K562 (cell line): ENCODE data around the gene THEMIS. TPM values are rescaled to one million over a fixed set of nuclear protein-coding genes. Genes with fewer than 3 reads are reported as not detected.

ENCODE experiments used
- ATAC-seq: fragments of 200-7000 bp; cut with Tn5 transposase; 3 replicates; pipeline ENCODE4 v1.9.1; 2020; ENCODE audit warnings: moderate library complexity
- BruUV-seq: library from RNA; stranded (reverse); fragments of 400-500 nt; replicated peaks from 2 replicates; lab custom pipeline; 2021; lab: Mats Ljungman, UMichigan
- CTCF ChIA-PET: fragments of 300-600 bp; formaldehyde crosslinking; extraction: SDS; loops from one replicate; lab custom pipeline; 2021; ENCODE audit warnings: low intra/inter-chr PET ratio; lab: Yijun Ruan, JAX
- POLR2A ChIA-PET: fragments of 300-600, 350-650 bp; sonication (Branson Sonifier 250); formaldehyde crosslinking; extraction: SDS; loops from one replicate; lab custom pipeline; 2021; ENCODE audit warnings: antibody characterized with exemption, inconsistent platforms; lab: Yijun Ruan, JAX
- DNase-seq, 4 experiments: peaks; one replicate each; pipeline versions ENCODE4 v3.0.0 to v3.0.0-alpha.2; 2011 to 2018; ENCODE audit warnings: low spot score in 3 of 4, mixed read lengths in 3 of 4; ENCODE audit errors: extremely low read depth in 1 of 4
- FAIRE-seq: peaks from 2 replicates; lab custom pipeline; 2011; peaks lifted over from hg19 to GRCh38; lab: Jason Lieb, UNC
- H2AFZ ChIP-seq: 2 replicates; pipeline ENCODE4 v1.6.0; 2011; ENCODE audit warnings: low read depth, low read length, control low read depth, inconsistent platforms
- H3K27ac ChIP-seq: fragments of 200-600 bp; 3 replicates; pipeline ENCODE4 v1.8.0; 2011; ENCODE audit warnings: low read depth, mild to moderate bottlenecking, control low read depth, inconsistent platforms, low read length, moderate library complexity, mixed read lengths; ENCODE audit errors: extremely low read depth
- H3K27me3 ChIP-seq, 2 experiments: fragments of 300-600 bp in 1 of 2; 2 replicates in 1 of 2; 3 replicates in 1 of 2; pipeline versions ENCODE4 v1.6.0 to v1.8.0; 2011; ENCODE audit warnings: inconsistent platforms in 2 of 2, low read length in 2 of 2, mild to moderate bottlenecking in 1 of 2, mixed read lengths in 1 of 2, moderate library complexity in 1 of 2; ENCODE audit not compliant: control insufficient read depth in 2 of 2, insufficient read depth in 2 of 2
- H3K36me3 ChIP-seq: fragments of 300-600 bp; 3 replicates; pipeline ENCODE4 v1.8.0; 2011; ENCODE audit warnings: mild to moderate bottlenecking, low read length, inconsistent platforms; ENCODE audit not compliant: control insufficient read depth, insufficient read depth
- H3K4me1 ChIP-seq, 2 experiments: fragments of 200-600 bp in 1 of 2; replicated peaks in 1 of 2; 2 replicates in 1 of 2; 3 replicates in 1 of 2; pipeline versions ENCODE4 v1.5.1 to v1.8.0; 2011; ENCODE audit warnings: inconsistent platforms in 2 of 2, low read length in 2 of 2, mild to moderate bottlenecking in 1 of 2, mixed read lengths in 1 of 2, moderate library complexity in 1 of 2; ENCODE audit not compliant: control insufficient read depth in 2 of 2, insufficient read depth in 2 of 2
- H3K4me2 ChIP-seq: 2 replicates; pipeline ENCODE4 v1.6.1; 2011; ENCODE audit warnings: low read length, control low read depth, inconsistent platforms, mixed read lengths; ENCODE audit not compliant: insufficient read depth
- H3K4me3 ChIP-seq: fragments of 200-600 bp; sonication (generic), shearing (Covaris generic); 2 replicates; pipeline ENCODE4 v1.5.1; 2016; ENCODE audit warnings: control low read depth, inconsistent platforms
- H3K79me2 ChIP-seq: fragments of 200-600 bp; 3 replicates; pipeline ENCODE4 v1.8.0; 2011; ENCODE audit warnings: low read length, inconsistent platforms; ENCODE audit not compliant: control insufficient read depth, insufficient read depth
- H3K9ac ChIP-seq, 2 experiments: 2 replicates each; pipeline versions ENCODE4 v1.6.0 to v1.6.1; 2011; ENCODE audit warnings: low read depth in 2 of 2, low read length in 2 of 2, control low read depth in 1 of 2, inconsistent platforms in 1 of 2, mild to moderate bottlenecking in 1 of 2, mixed read lengths in 1 of 2; ENCODE audit not compliant: insufficient read depth in 1 of 2
- H3K9me1 ChIP-seq: one replicate; pipeline ENCODE4 v1.6.0; 2011; ENCODE audit warnings: inconsistent platforms, mild to moderate bottlenecking, low read length, moderate library complexity; ENCODE audit not compliant: control insufficient read depth, insufficient read depth
- H3K9me3 ChIP-seq: replicated peaks from 2 replicates; pipeline ENCODE4 v1.5.1; 2011; ENCODE audit warnings: low read depth, low read length, inconsistent platforms; ENCODE audit not compliant: control insufficient read depth, insufficient read depth
- H4K20me1 ChIP-seq: replicated peaks from 2 replicates; pipeline ENCODE4 v1.6.1; 2011; ENCODE audit warnings: low read length, inconsistent platforms, mixed read lengths; ENCODE audit not compliant: control insufficient read depth, insufficient read depth
- ATF1 ChIP-seq, 2 experiments: fragments of 450-650 bp in 1 of 2; IDR thresholded peaks; 2 replicates each; pipeline ENCODE4 v1.6.1; 2016; ENCODE audit warnings: missing compliant biosample characterization in 1 of 2, missing genetic modification characterization in 1 of 2
- ATF2 ChIP-seq: sonication (generic); formaldehyde crosslinking; IDR thresholded peaks from 2 replicates; pipeline ENCODE4 v1.8.1; 2022; ENCODE audit warnings: missing genetic modification reagents
- CCNT2 ChIP-seq: IDR thresholded peaks from 2 replicates; pipeline ENCODE4 v1.6.1; 2011; ENCODE audit warnings: borderline replicate concordance, low read depth, mild to moderate bottlenecking, moderate library complexity, mixed read lengths, low read length; ENCODE audit not compliant: insufficient read length; ENCODE audit errors: extremely low read depth
- DMBX1 ChIP-seq: fragments of 250-450 bp; sonication (Bioruptor Pico); IDR thresholded peaks from 2 replicates; pipeline ENCODE4 v1.8.0; 2022; ENCODE audit warnings: inconsistent platforms, mild to moderate bottlenecking, moderate library complexity, borderline replicate concordance
- FUS ChIP-seq: fragments of 200-400 bp; formaldehyde crosslinking; optimal IDR thresholded peaks from 2 replicates; pipeline ENCODE3; 2017; ENCODE audit warnings: low read depth, low read length
- GTF2E2 ChIP-seq: fragments of 200-800 bp; sonication (Bioruptor generic); IDR thresholded peaks from 2 replicates; pipeline ENCODE4 v1.6.1; 2016; ENCODE audit warnings: missing genetic modification characterization, missing compliant biosample characterization
- HIVEP1 ChIP-seq: fragments of 250-450 bp; sonication (Bioruptor Pico); IDR thresholded peaks from 2 replicates; pipeline ENCODE4 v1.4.0; 2020; ENCODE audit warnings: mild to moderate bottlenecking
- HOXB6 ChIP-seq: fragments of 250-450 bp; sonication (Bioruptor Pico); IDR thresholded peaks from 2 replicates; pipeline ENCODE4 v1.5.1; 2022; ENCODE audit warnings: mild to moderate bottlenecking, borderline replicate concordance
- IRF2 ChIP-seq: sonication (generic); formaldehyde crosslinking; IDR thresholded peaks from 2 replicates; pipeline ENCODE4 v1.8.1; 2022; ENCODE audit warnings: mild to moderate bottlenecking, missing genetic modification reagents
- PBX2 ChIP-seq, 2 experiments: IDR thresholded peaks in 1 of 2; conservative IDR thresholded peaks in 1 of 2; 2 replicates each; pipeline ENCODE4 v1.6.1; 2016; ENCODE audit warnings: low read depth in 2 of 2, mild to moderate bottlenecking in 1 of 2, missing compliant biosample characterization in 1 of 2, missing genetic modification characterization in 1 of 2, moderate library complexity in 1 of 2
- SFPQ ChIP-seq: fragments of 200-400 bp; formaldehyde crosslinking; IDR thresholded peaks from 2 replicates; pipeline ENCODE4 v1.6.1; 2017; ENCODE audit warnings: mild to moderate bottlenecking, low read depth, low read length, moderate library complexity
- ZBTB2 ChIP-seq: fragments of 450-650 bp; IDR thresholded peaks from 2 replicates; pipeline ENCODE4 v1.6.1; 2016; ENCODE audit warnings: antibody characterized with exemption
- ZNF175 ChIP-seq: fragments of 200-800 bp; sonication (Bioruptor generic); IDR thresholded peaks from 2 replicates; pipeline ENCODE4 v1.6.1; 2016; ENCODE audit warnings: low read depth, mild to moderate bottlenecking, missing genetic modification characterization, missing compliant biosample characterization
- ZNF239 ChIP-seq: fragments of 250-450 bp; sonication (Bioruptor Pico); IDR thresholded peaks from 2 replicates; pipeline ENCODE4 v1.4.0; 2020; ENCODE audit warnings: mild to moderate bottlenecking
- ZSCAN32 ChIP-seq: fragments of 450-650 bp; formaldehyde crosslinking; IDR thresholded peaks from 2 replicates; pipeline ENCODE4 v1.4.0; 2020; ENCODE audit warnings: mild to moderate bottlenecking, moderate library complexity
- WGBS: fragments of 100-300 bp; shearing (Covaris generic); methylation state at CpG from one replicate; pipeline ENCODE4 v1.1.6; 2016; ENCODE audit warnings: low coverage, mixed read lengths; ENCODE audit not compliant: insufficient coverage; ENCODE audit errors: missing lambda C conversion rate; 5-methylcytosine and 5-hydroxymethylcytosine counted together
- in situ Hi-C: fragments of 300-500 bp; cut with MboI; formaldehyde crosslinking; loops from 4 replicates; pipeline ENCODE4 v1.15.0; 2018; ENCODE audit warnings: inconsistent platforms, mixed read lengths
- intact Hi-C: fragments of 100-400 bp; cut with micrococcal nuclease; formaldehyde crosslinking; loops from 2 replicates; pipeline ENCODE4 v1.14.2; 2022
- polyA plus RNA-seq, 8 experiments: library from polyadenylated mRNA; depleted of rRNA in 4 of 8; stranded (reverse) in 5 of 8; unstranded in 3 of 8; fragments of >200 nt; fragmentation: Nextera tagmentation in 2 of 8; fragmentation: Illumina TruSeq in 1 of 8; extraction: Ambion mirVana in 2 of 8; extraction: Trizol in 1 of 8; gene quantifications; 2 replicates each; pipeline versions ENCODE4 v1.2.1 to v1.2.3, GENCODE V29; 2011 to 2014; ENCODE audit warnings: inconsistent platforms in 1 of 8, missing spikeins in 1 of 8
- total RNA-seq, 7 experiments: library from RNA; depleted of rRNA in 6 of 7; stranded (reverse); fragments of >200 nt in 6 of 7; fragmentation: Illumina TruSeq in 2 of 7; extraction: Trizol in 2 of 7; gene quantifications; 2 replicates each; pipeline versions ENCODE4 v1.2.1 to v1.2.3, GENCODE V29; 2011 to 2021; ENCODE audit warnings: low replicate concordance in 1 of 7

Gene THEMIS
- total and polyA plus RNA-seq, 9 of the 15 experiments (the other 6 are each of a cell fraction or from before 2014, with no cell fraction given) = 0.09 TPM; not detected in 8

- CTCF ChIA-PET = no interaction called here
- WGBS = 0% methylated on average over 2 of the region's 3 CpGs
- BruUV-seq = no TSS peak
- no peak overlapping the region for H3K27ac ChIP-seq
- no peak overlapping the region for H3K9ac ChIP-seq
- no peaks in the 10 kb centered on the region for H3K27me3 ChIP-seq
- no peaks in the 10 kb centered on the region for H3K9me3 ChIP-seq
- no peaks in the 10 kb centered on the region for H3K36me3 ChIP-seq
- no peaks in the 10 kb centered on the region for H4K20me1 ChIP-seq
- DNase-seq = no peak
- no peak overlapping the region for H3K4me3 ChIP-seq
- H3K9me1 ChIP-seq = no peaks in the 10 kb centered on the region
- ATAC-seq = no peak
- in situ Hi-C loops = no loop called here
- no peaks in the 10 kb centered on the region for H3K4me1 ChIP-seq
- FAIRE-seq = no peak
- H2AFZ ChIP-seq = no peak overlapping the region
- no peak overlapping the region for H3K4me2 ChIP-seq
- POLR2A ChIA-PET = no interaction called here
- H3K79me2 ChIP-seq = no peaks in the 10 kb centered on the region
- intact Hi-C loops = loop anchor here (2.0 to 10.0 kb wide), 2 partner anchors 587 to 1633 kb away; no protein-coding TSS in a partner anchor
- no peak for TF ChIP-seq GTF2E2 (tag)
- TF ChIP-seq FUS = no peak
- TF ChIP-seq ATF2 (CRISPR knock-in tag) = no peak
- TF ChIP-seq ZNF239 (CRISPR knock-in tag) = no peak
- TF ChIP-seq ZSCAN32 (CRISPR knock-in tag) = no peak
- TF ChIP-seq SFPQ = no peak
- TF ChIP-seq PBX2 (CRISPR knock-in tag; IDR thresholded peaks at IDR 0.05; ENCODE audit: low read depth) = no peak
- no peak for TF ChIP-seq PBX2 (tag; conservative IDR thresholded peaks at IDR 0.05; ENCODE audit: low read depth)
- no peak for TF ChIP-seq HOXB6 (CRISPR knock-in tag)
- no peak for TF ChIP-seq IRF2 (CRISPR knock-in tag)
- TF ChIP-seq DMBX1 = no peak
- TF ChIP-seq ATF1 (CRISPR knock-in tag; IDR thresholded peaks at IDR 0.05) = no peak
- TF ChIP-seq ATF1 (tag; IDR thresholded peaks at IDR 0.05) = no peak
- TF ChIP-seq CCNT2 = no peak
- TF ChIP-seq ZNF175 (CRISPR knock-in tag) = no peak
- no peak for TF ChIP-seq HIVEP1 (CRISPR knock-in tag)
- TF ChIP-seq ZBTB2 = no peak
Measured at GRCh38 chr6:127737768-127738167, 163.1 kb downstream of the THEMIS start.
